ENCODE results near the gene KRT26. TPM values are rescaled to one million over a fixed set of nuclear protein-coding genes. Genes with fewer than 3 reads are reported as not detected.

The KRT26 gene
- total RNA-seq, 1 experiment from 2014 or later: not detected

GRCh38 chr17:40730970-40731369 lies 41.0 kb downstream of the KRT26 start:
- intact Hi-C loops (cut with micrococcal nuclease; ENCODE audit: unreplicated experiment): no loop called here

GRCh38 chr17:40727447-40728231 lies 44.4 kb downstream of the KRT26 start:
- intact Hi-C loops (cut with micrococcal nuclease; ENCODE audit: unreplicated experiment): no loop called here
- no peaks in the 10 kb centered on the region for H3K27me3 ChIP-seq (replicated peaks; ENCODE audit: insufficient read depth, low read depth, low read length, poor library complexity)
- POLR2A ChIA-PET (ENCODE audit: low non-redundant PET): no interaction called here
- no peaks in the 10 kb centered on the region for H3K4me1 ChIP-seq (ENCODE audit: insufficient read depth, low read length, poor library complexity, severe bottlenecking)
- TF ChIP-seq EZH2 (IDR thresholded peaks at IDR 0.05; ENCODE audit: borderline replicate concordance, low read depth, low read length, poor library complexity, severe bottlenecking) (no peak), CTCF (conservative IDR thresholded peaks at IDR 0.05; ENCODE audit: low read depth, low read length) (no peak)
- H3K9me3 ChIP-seq (ENCODE audit: low read depth, low read length, poor library complexity, severe bottlenecking): no peaks in the 10 kb centered on the region
- no peaks in the 10 kb centered on the region for H3K36me3 ChIP-seq (ENCODE audit: insufficient read depth, low read length, poor library complexity, severe bottlenecking)
- no peak overlapping the region for H3K27ac ChIP-seq (ENCODE audit: low read depth, low read length, poor library complexity, severe bottlenecking)
- CTCF ChIA-PET: no interaction called here
- DNase-seq (ENCODE audit: low spot score): no peak
- no TSS peak for BruUV-seq (replicated peaks)
- no peak overlapping the region for H3K4me3 ChIP-seq (ENCODE audit: low read depth, low read length, poor library complexity, severe bottlenecking)

More at GRCh38 chr17:40730970-40731369, 41.0 kb downstream of the KRT26 start:
- Histone ChIP-seq H3K27me3 (replicated peaks; ENCODE audit: insufficient read depth, low read depth, low read length, poor library complexity) (no peaks in the 10 kb centered on the region), H3K4me3 (ENCODE audit: low read depth, low read length, poor library complexity, severe bottlenecking) (no peak overlapping the region), H3K36me3 (ENCODE audit: insufficient read depth, low read length, poor library complexity, severe bottlenecking) (no peaks in the 10 kb centered on the region), H3K27ac (ENCODE audit: low read depth, low read length, poor library complexity, severe bottlenecking) (no peak overlapping the region), H3K9me3 (ENCODE audit: low read depth, low read length, poor library complexity, severe bottlenecking) (no peaks in the 10 kb centered on the region), H3K4me1 (ENCODE audit: insufficient read depth, low read length, poor library complexity, severe bottlenecking) (no peaks in the 10 kb centered on the region)
- DNase-seq (ENCODE audit: low spot score): no peak
- CTCF ChIA-PET: no interaction called here
- BruUV-seq (replicated peaks): no TSS peak
- POLR2A ChIA-PET (ENCODE audit: low non-redundant PET): no interaction called here
- no peak for TF ChIP-seq CTCF (conservative IDR thresholded peaks at IDR 0.05; ENCODE audit: low read depth, low read length)
- no peak for TF ChIP-seq EZH2 (IDR thresholded peaks at IDR 0.05; ENCODE audit: borderline replicate concordance, low read depth, low read length, poor library complexity, severe bottlenecking)

- Histone ChIP-seq H3K27me3 (replicated peaks; ENCODE audit: insufficient read depth, low read depth, low read length, poor library complexity) (no peaks in the 10 kb centered on the region), H3K27ac (ENCODE audit: low read depth, low read length, poor library complexity, severe bottlenecking) (no peak overlapping the region), H3K4me3 (ENCODE audit: low read depth, low read length, poor library complexity, severe bottlenecking) (no peak overlapping the region), H3K4me1 (ENCODE audit: insufficient read depth, low read length, poor library complexity, severe bottlenecking) (no peaks in the 10 kb centered on the region), H3K9me3 (ENCODE audit: low read depth, low read length, poor library complexity, severe bottlenecking) (no peaks in the 10 kb centered on the region), H3K36me3 (ENCODE audit: insufficient read depth, low read length, poor library complexity, severe bottlenecking) (no peaks in the 10 kb centered on the region)
- BruUV-seq (replicated peaks): no TSS peak
- POLR2A ChIA-PET (ENCODE audit: low non-redundant PET): no interaction called here
- DNase-seq (ENCODE audit: low spot score): no peak
- CTCF ChIA-PET: no interaction called here
- no peak for TF ChIP-seq CTCF (conservative IDR thresholded peaks at IDR 0.05; ENCODE audit: low read depth, low read length)
- no peak for TF ChIP-seq EZH2 (IDR thresholded peaks at IDR 0.05; ENCODE audit: borderline replicate concordance, low read depth, low read length, poor library complexity, severe bottlenecking)
- intact Hi-C loops (cut with micrococcal nuclease; ENCODE audit: unreplicated experiment): no loop called here
Observed at GRCh38 chr17:40726919-40727318, 45.1 kb downstream of the KRT26 start.

All from A673 (cell line).